GM12875 (cell line): ENCODE measurements around the gene SULT1E1.

Experiments used
- H3K4me3 ChIP-seq: one replicate; pipeline ENCODE4 v1.5.1; 2011; ENCODE audit warnings: low read depth, low read length, control low read depth
- CTCF ChIP-seq: IDR thresholded peaks from 2 replicates; pipeline ENCODE4 v1.5.1; 2011; ENCODE audit warnings: low read depth, mild to moderate bottlenecking, control low read depth, inconsistent platforms, low read length, moderate library complexity, borderline replicate concordance; ENCODE audit not compliant: insufficient read depth

SULT1E1 gene

GRCh38 chr4:69882150-69882549, 22.2 kb upstream of the SULT1E1 start:
- no peak for TF ChIP-seq CTCF

GRCh38 chr4:69881173-69881773, 21.3 kb upstream of the SULT1E1 start:
- peak; percentile 63; the same call in 1 of the 2 replicates for TF ChIP-seq CTCF
- H3K4me3 ChIP-seq, result no peak overlapping the region

More at GRCh38 chr4:69882150-69882549, 22.2 kb upstream of the SULT1E1 start:
- no peak overlapping the region for H3K4me3 ChIP-seq

- TF ChIP-seq CTCF, result no peak
- H3K4me3 ChIP-seq, result no peak overlapping the region
Measured at GRCh38 chr4:69878250-69878649, 18.3 kb upstream of the SULT1E1 start.

- H3K4me3 ChIP-seq, result no peak overlapping the region
- no peak for TF ChIP-seq CTCF
Measured at GRCh38 chr4:69877453-69877852, 17.5 kb upstream of the SULT1E1 start.

GRCh38 chr4:69876071-69876470, 16.1 kb upstream of the SULT1E1 start:
- no peak for TF ChIP-seq CTCF
- H3K4me3 ChIP-seq, result no peak overlapping the region

- no peak for TF ChIP-seq CTCF
Measured at GRCh38 chr4:69875576-69875975, 15.6 kb upstream of the SULT1E1 start.

GRCh38 chr4:69874507-69874906, 14.6 kb upstream of the SULT1E1 start:
- TF ChIP-seq CTCF, result no peak
- H3K4me3 ChIP-seq, result no peak overlapping the region

More at GRCh38 chr4:69875576-69875975, 15.6 kb upstream of the SULT1E1 start:
- no peak overlapping the region for H3K4me3 ChIP-seq
